ENCODE results near the gene PARVA.

Gene PARVA

DNA sequence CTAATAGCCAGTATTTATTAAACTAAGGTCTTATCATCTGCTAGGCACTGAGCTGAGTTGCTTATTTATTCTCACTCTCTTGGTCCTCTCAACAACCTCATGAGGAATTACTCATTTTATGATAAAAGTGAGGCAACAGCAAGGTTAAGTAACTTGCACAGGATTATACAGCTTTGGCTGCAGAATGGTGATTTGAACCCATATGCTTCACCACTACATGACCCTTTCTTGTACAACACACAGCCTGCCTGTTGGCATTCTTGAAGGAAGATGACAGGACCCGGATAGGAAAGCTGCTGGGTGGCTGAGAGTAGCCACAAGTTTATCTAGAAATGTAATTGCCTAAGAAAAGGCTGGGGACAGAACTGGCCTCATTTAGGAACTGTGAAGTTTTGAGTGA is 5.3 kb upstream of the PARVA start:
- H3F3A ChIP-seq (ENCODE audit: control insufficient read depth, insufficient read depth) = no peaks in the 10 kb centered on the region
- H3K4me2 ChIP-seq (ENCODE audit: low read length) = no peak overlapping the region
- H3K9me2 ChIP-seq (replicated peaks; ENCODE audit: control insufficient read depth, low read length) = no peaks in the 10 kb centered on the region
- H3K4me3 ChIP-seq (ENCODE audit: low read length) = no peak overlapping the region
- H3K27me3 ChIP-seq (ENCODE audit: control insufficient read depth, low read length) = no peaks in the 10 kb centered on the region
- H3K79me2 ChIP-seq (ENCODE audit: control insufficient read depth, low read length) = no peaks in the 10 kb centered on the region
- no peak for TF ChIP-seq EZH2phosphoT487 (IDR thresholded peaks at IDR 0.05; ENCODE audit: borderline replicate concordance, low read length)
- TF ChIP-seq, protein P1, sequence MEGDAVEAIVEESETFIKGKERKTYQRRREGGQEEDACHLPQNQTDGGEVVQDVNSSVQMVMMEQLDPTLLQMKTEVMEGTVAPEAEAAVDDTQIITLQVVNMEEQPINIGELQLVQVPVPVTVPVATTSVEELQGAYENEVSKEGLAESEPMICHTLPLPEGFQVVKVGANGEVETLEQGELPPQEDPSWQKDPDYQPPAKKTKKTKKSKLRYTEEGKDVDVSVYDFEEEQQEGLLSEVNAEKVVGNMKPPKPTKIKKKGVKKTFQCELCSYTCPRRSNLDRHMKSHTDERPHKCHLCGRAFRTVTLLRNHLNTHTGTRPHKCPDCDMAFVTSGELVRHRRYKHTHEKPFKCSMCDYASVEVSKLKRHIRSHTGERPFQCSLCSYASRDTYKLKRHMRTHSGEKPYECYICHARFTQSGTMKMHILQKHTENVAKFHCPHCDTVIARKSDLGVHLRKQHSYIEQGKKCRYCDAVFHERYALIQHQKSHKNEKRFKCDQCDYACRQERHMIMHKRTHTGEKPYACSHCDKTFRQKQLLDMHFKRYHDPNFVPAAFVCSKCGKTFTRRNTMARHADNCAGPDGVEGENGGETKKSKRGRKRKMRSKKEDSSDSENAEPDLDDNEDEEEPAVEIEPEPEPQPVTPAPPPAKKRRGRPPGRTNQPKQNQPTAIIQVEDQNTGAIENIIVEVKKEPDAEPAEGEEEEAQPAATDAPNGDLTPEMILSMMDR (IDR thresholded peaks at IDR 0.05; ENCODE audit: low read depth, low read length, poor library complexity, severe bottlenecking) = no peak
- no peaks in the 10 kb centered on the region for H4K20me1 ChIP-seq (ENCODE audit: control insufficient read depth, insufficient read depth, low read depth, low read length)
- no peaks in the 10 kb centered on the region for H3K9me3 ChIP-seq (ENCODE audit: control insufficient read depth, insufficient read depth, low read length)
- no peaks in the 10 kb centered on the region for H3K36me3 ChIP-seq (ENCODE audit: control insufficient read depth, low read length)
- no peaks in the 10 kb centered on the region for H3K4me1 ChIP-seq (ENCODE audit: control insufficient read depth, low read length)
- no peak overlapping the region for H3K27ac ChIP-seq (ENCODE audit: low read depth, low read length)

DNA sequence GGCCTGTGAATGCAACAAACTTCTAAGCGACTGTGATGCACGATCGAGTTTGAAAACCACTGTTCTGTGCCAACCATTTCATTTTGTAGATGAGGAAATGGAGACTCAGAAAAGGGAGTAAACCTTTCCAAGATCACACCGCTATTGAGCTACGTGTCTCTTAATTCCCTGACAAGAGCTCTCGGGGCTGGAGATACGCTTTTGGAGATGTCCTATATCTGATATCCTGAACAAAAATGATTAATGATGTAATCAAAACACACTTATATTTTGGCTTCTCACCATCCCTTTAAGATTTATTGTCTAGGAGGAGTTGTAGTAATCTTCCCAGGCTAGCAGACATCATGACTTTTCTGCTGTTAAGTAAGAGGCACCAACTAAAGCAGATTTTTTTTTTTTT is 1.7 kb upstream of the PARVA start:
- no peaks in the 10 kb centered on the region for H3K27me3 ChIP-seq (ENCODE audit: control insufficient read depth, low read length)
- no peak overlapping the region for H3K4me2 ChIP-seq (ENCODE audit: low read length)
- H3K4me3 ChIP-seq (ENCODE audit: low read length) = no peak overlapping the region
- no peaks in the 10 kb centered on the region for H4K20me1 ChIP-seq (ENCODE audit: control insufficient read depth, insufficient read depth, low read depth, low read length)
- no peaks in the 10 kb centered on the region for H3K9me2 ChIP-seq (replicated peaks; ENCODE audit: control insufficient read depth, low read length)
- TF ChIP-seq EZH2phosphoT487 (IDR thresholded peaks at IDR 0.05; ENCODE audit: borderline replicate concordance, low read length) = no peak
- TF ChIP-seq, protein P1 (IDR thresholded peaks at IDR 0.05; ENCODE audit: low read depth, low read length, poor library complexity, severe bottlenecking) = no peak
- H3K4me1 ChIP-seq (ENCODE audit: control insufficient read depth, low read length) = no peaks in the 10 kb centered on the region
- no peaks in the 10 kb centered on the region for H3K79me2 ChIP-seq (ENCODE audit: control insufficient read depth, low read length)
- no peaks in the 10 kb centered on the region for H3K36me3 ChIP-seq (ENCODE audit: control insufficient read depth, low read length)
- H3K9me3 ChIP-seq (ENCODE audit: control insufficient read depth, insufficient read depth, low read length) = no peaks in the 10 kb centered on the region
- H3K27ac ChIP-seq (ENCODE audit: low read depth, low read length) = no peak overlapping the region
- H3F3A ChIP-seq (ENCODE audit: control insufficient read depth, insufficient read depth) = no peaks in the 10 kb centered on the region

DNA sequence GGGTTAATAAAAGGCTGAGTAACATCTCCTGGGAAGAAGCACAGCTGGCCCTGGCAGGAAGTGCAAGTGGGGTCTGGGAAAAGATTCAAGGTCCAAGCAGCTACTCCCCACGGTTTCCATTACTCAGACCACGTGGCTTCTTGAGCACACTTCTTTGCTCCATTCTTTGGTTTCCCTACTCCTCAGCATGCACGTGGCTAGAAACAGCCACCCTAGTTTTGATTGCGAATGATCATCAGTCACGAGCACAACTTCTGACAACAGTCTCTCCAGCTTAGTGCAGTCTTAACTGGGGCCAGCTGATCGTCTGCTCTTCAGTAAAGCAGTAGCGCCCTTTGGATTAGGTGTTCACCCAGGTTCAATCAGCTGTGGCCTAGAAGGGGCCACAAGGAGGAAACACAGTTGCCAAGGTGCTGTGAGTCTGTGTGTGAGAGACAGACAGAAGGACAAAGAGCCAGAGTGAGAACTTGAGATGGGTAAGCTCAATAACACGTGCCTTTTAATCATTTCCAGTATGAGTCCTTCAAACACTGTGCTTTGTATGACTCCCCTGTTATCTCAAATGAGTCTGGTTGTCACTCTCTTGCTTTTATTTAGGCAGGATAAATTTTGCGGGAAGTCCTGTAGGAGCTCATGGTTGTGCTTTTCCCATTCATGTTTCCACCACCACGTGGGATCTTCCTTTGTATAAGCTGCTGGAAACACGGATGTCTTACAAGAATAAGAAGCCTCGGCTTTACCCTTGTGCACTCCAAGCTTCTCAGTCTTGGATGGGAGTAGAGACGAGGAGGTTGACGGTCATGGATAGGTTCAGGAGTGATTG is 901 bp upstream of the PARVA start:
- Histone ChIP-seq H3F3A (ENCODE audit: control insufficient read depth, insufficient read depth) (no peaks in the 10 kb centered on the region), H3K4me1 (ENCODE audit: control insufficient read depth, low read length) (no peaks in the 10 kb centered on the region), H3K9me2 (replicated peaks; ENCODE audit: control insufficient read depth, low read length) (no peaks in the 10 kb centered on the region), H3K4me3 (ENCODE audit: low read length) (no peak overlapping the region), H3K27me3 (ENCODE audit: control insufficient read depth, low read length) (no peaks in the 10 kb centered on the region), H4K20me1 (ENCODE audit: control insufficient read depth, insufficient read depth, low read depth, low read length) (no peaks in the 10 kb centered on the region), H3K4me2 (ENCODE audit: low read length) (no peak overlapping the region), H3K79me2 (ENCODE audit: control insufficient read depth, low read length) (no peaks in the 10 kb centered on the region), H3K9me3 (ENCODE audit: control insufficient read depth, insufficient read depth, low read length) (no peaks in the 10 kb centered on the region), H3K36me3 (ENCODE audit: control insufficient read depth, low read length) (no peaks in the 10 kb centered on the region), H3K27ac (ENCODE audit: low read depth, low read length) (no peak overlapping the region)
- TF ChIP-seq EZH2phosphoT487 (IDR thresholded peaks at IDR 0.05; ENCODE audit: borderline replicate concordance, low read length) = no peak
- TF ChIP-seq, protein P1 (IDR thresholded peaks at IDR 0.05; ENCODE audit: low read depth, low read length, poor library complexity, severe bottlenecking) = no peak
